Measurements from ENCODE around the gene RALY. TPM values are rescaled to one million over a fixed set of nuclear protein-coding genes. Genes with fewer than 3 reads are reported as not detected.

The RALY gene
- total RNA-seq, 2 donors from 2014 or later, result 37.9 to 49.3 TPM

- TF ChIP-seq POLR2A (IDR thresholded peaks at IDR 0.05) (no peak), CTCF (IDR thresholded peaks at IDR 0.05) (no peak)
- Histone ChIP-seq H3K4me3 (no peak overlapping the region), H3K27me3 (no peaks in the 10 kb centered on the region), H3K4me1 (peaks cover 25% of the 10 kb centered on the region), H3K27ac (no peak overlapping the region), H3K36me3 (replicated peaks in 1 of 2; ENCODE audit: insufficient read depth in 1 of 2, low read depth in 2 of 2) (peaks cover 0 to 5% of the 10 kb centered on the region in 2 donors), H3K9me3 (no peaks in the 10 kb centered on the region)
- DNase-seq, result no peak
- intact Hi-C loops (cut with DNase I), result no loop called here
- WGBS, 2 donors, result 92 to 96% methylated on average over 1 of the region's 1 CpG
- no peak for ATAC-seq
These were observed 35.7 kb downstream of the RALY start for GRCh38 chr20:34029415-34029814.

GRCh38 chr20:34030456-34030855 is 36.7 kb downstream of the RALY start:
- intact Hi-C loops (cut with DNase I), result no loop called here
- H3K9me3 ChIP-seq, result no peaks in the 10 kb centered on the region
- H3K27me3 ChIP-seq, result no peaks in the 10 kb centered on the region
- no peak overlapping the region for H3K27ac ChIP-seq
- H3K36me3 ChIP-seq (replicated peaks in 1 of 2; ENCODE audit: insufficient read depth in 1 of 2, low read depth in 2 of 2), result peaks cover 0 to 5% of the 10 kb centered on the region in 2 donors
- no peak for ATAC-seq
- no peak for DNase-seq
- peaks cover 15% of the 10 kb centered on the region for H3K4me1 ChIP-seq
- 100% methylated on average over 1 of the region's 1 CpG for WGBS, 2 donors
- no peak for TF ChIP-seq POLR2A (IDR thresholded peaks at IDR 0.05)
- no peak for TF ChIP-seq CTCF (IDR thresholded peaks at IDR 0.05)
- no peak overlapping the region for H3K4me3 ChIP-seq

GRCh38 chr20:34033903-34034302 is 40.2 kb downstream of the RALY start:
- H3K4me3 ChIP-seq, result no peak overlapping the region
- no peak for ATAC-seq
- no peak for DNase-seq
- no peaks in the 10 kb centered on the region for H3K9me3 ChIP-seq
- intact Hi-C loops (cut with DNase I), result no loop called here
- no peaks in the 10 kb centered on the region for H3K27me3 ChIP-seq
- no peak overlapping the region for H3K27ac ChIP-seq
- H3K4me1 ChIP-seq, result peaks cover 13% of the 10 kb centered on the region
- 78 to 82% methylated on average over 4 of the region's 4 CpGs for WGBS, 2 donors
- TF ChIP-seq POLR2A (IDR thresholded peaks at IDR 0.05) (no peak), CTCF (IDR thresholded peaks at IDR 0.05) (no peak)
- peaks cover 0 to 5% of the 10 kb centered on the region in 2 donors for H3K36me3 ChIP-seq (replicated peaks in 1 of 2; ENCODE audit: insufficient read depth in 1 of 2, low read depth in 2 of 2)

- Histone ChIP-seq H3K27me3 (no peaks in the 10 kb centered on the region), H3K4me1 (peaks cover 37% of the 10 kb centered on the region), H3K36me3 (replicated peaks in 1 of 2; ENCODE audit: insufficient read depth in 1 of 2, low read depth in 2 of 2) (peaks cover 0 to 5% of the 10 kb centered on the region in 2 donors), H3K27ac (no peak overlapping the region), H3K9me3 (no peaks in the 10 kb centered on the region), H3K4me3 (no peak overlapping the region)
- no peak for TF ChIP-seq CTCF (IDR thresholded peaks at IDR 0.05)
- no peak for TF ChIP-seq POLR2A (IDR thresholded peaks at IDR 0.05)
- intact Hi-C loops (cut with DNase I), result no loop called here
- no peak for ATAC-seq
- WGBS, 2 donors, result 52 to 76% methylated on average over 2 to 4 of the region's 4 CpGs
- DNase-seq, result peak in 1 of 4 donors; percentile 11
These were observed 43.4 kb downstream of the RALY start for GRCh38 chr20:34037121-34037520.

GRCh38 chr20:34037767-34038166 is 44.1 kb downstream of the RALY start:
- no peak for TF ChIP-seq POLR2A (IDR thresholded peaks at IDR 0.05)
- TF ChIP-seq CTCF (IDR thresholded peaks at IDR 0.05), result no peak
- ATAC-seq, result no peak
- Histone ChIP-seq H3K4me1 (peaks cover 42% of the 10 kb centered on the region), H3K9me3 (no peaks in the 10 kb centered on the region), H3K27ac (no peak overlapping the region), H3K27me3 (no peaks in the 10 kb centered on the region), H3K4me3 (no peak overlapping the region), H3K36me3 (replicated peaks in 1 of 2; ENCODE audit: insufficient read depth in 1 of 2, low read depth in 2 of 2) (peaks cover 0 to 5% of the 10 kb centered on the region in 2 donors)
- DNase-seq, result no peak
- 78 to 88% methylated on average over 2 of the region's 2 CpGs for WGBS, 2 donors
- intact Hi-C loops (cut with DNase I), result no loop called here

All from body of pancreas (tissue), 4 donors.